D341Med (cell line): ENCODE measurements around the gene RIPOR1.
A peak's percentile ranks its signal among the peaks of the same experiment; 100 is the strongest.

Experiments
- DNase-seq: peaks from one replicate; pipeline ENCODE4 v3.0.0; 2012; ENCODE audit warnings: low spot score

RIPOR1 gene

DNA sequence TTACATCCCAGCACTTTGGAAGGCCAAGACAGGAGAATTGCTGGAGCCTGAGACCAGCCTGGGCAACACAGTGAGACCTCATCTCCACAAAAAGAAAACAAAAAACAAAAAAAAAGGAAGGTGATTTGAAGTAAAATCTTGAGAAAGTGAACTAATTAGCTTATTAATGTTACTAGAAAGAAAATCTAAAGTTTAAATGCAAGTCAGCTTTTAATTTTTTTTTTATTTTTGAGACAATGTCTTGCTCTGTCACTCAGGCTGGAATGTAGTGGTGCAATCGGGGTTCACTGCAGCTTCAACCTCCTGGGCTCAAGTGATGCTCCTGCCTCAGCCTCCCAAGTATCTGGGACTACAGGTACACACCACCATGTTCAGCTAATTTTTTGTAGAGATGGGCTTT lies 30.2 kb downstream of the RIPOR1 start:
- no peak for DNase-seq

DNA sequence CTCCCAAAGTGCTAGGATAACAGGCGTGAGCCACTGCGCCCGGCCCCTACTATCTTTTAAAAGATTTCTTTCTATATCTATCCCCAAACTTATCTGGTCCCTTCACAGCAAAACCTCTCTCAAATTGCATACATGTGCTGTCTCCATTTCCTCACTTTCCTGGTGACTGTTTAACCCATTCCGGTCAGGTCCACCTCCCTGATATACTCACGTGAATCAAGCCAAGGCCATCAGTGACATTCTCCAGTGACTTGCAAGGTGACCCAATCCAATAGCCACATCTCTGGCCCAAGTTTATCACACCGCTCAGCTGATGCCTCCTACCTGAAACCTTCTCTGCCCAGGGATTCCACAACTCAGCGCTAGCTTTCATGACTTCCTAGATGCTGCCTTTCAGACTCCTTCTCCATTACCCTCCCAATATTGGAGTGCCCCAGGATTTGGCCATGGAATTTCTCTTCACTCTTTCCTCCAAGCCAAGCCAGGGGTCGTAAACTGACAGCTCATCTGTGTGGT lies 32.3 kb downstream of the RIPOR1 start:
- no peak for DNase-seq

DNA sequence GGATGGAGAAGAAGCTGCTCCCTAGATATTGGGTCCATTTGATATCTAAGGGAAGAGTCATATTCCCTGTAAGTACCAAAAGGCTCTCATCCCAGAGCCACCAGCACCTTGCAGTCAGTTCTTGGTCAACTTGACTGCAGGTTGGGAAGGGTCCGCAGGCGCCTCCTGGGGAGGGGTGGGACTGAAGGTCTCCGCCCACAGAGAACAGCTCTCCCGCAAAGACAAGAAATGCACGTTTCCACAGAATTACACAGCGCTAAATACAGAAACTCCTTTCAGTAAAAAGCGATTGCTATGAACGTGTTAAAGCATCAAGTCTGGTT lies 32.8 kb downstream of the RIPOR1 start:
- no peak for DNase-seq

DNA sequence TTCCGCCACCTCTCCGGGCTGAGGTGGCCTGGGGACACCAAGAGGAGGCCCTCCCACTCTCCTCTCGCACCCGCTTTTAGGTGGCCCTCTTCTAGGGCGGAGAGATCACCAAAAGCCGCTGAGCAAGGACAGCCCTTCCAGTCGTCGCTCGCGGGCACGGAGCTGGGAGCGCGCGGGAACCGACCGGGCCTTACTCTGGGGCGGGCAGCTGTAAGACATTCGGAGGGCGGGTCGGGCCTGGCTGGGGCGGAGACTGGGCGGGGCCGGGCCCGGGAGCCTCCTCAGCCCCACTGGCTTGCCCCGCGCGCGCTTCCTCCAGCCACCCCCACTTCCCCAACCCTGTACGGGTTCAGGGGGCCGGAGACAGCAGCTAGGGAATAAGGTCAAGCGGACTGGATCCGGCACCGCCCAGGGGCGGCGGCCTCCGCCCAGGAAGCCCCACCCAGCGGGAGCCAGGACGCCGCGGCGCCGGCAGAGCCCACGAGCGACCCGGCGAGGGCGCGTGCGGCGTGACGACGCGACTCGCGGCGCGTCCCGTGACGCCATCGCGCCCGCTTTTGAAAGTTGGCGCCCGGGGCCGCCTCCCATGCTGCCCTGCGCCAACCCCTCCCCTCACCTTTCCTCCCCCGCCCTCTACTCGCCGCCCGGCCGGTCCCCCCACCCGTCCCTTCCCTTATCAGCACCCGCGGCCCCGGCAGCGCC lies 33.3 kb downstream of the RIPOR1 start:
- DNase-seq, result peak; percentile 98

DNA sequence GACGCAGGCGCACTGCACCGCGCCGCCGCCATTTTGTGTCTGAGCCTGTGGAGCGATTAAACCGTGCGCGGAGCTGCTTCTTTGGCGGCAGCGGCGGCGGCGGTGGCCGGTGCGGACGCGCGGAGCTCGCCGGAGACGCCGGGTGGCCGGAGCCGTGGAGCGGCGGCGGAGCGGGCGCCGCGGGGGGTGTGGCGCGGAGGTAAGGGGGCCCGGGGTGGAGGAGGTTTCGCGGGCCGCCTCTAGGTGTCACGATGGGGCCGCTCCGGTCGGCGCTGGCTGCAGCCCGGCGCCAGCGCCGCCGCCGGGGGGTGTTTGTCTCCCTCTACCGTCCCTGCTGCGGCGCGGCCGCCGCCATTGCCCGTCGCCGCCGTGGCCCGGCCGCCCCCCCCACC lies 33.9 kb downstream of the RIPOR1 start, which contains the start of gene CTCF:
Gene CTCF, plus strand, starts transcription at position 1 of the 392 bp plus-strand sequence. CDS start 48,307 bp downstream, outside the sequence.
- peak; percentile 87 for DNase-seq

DNA sequence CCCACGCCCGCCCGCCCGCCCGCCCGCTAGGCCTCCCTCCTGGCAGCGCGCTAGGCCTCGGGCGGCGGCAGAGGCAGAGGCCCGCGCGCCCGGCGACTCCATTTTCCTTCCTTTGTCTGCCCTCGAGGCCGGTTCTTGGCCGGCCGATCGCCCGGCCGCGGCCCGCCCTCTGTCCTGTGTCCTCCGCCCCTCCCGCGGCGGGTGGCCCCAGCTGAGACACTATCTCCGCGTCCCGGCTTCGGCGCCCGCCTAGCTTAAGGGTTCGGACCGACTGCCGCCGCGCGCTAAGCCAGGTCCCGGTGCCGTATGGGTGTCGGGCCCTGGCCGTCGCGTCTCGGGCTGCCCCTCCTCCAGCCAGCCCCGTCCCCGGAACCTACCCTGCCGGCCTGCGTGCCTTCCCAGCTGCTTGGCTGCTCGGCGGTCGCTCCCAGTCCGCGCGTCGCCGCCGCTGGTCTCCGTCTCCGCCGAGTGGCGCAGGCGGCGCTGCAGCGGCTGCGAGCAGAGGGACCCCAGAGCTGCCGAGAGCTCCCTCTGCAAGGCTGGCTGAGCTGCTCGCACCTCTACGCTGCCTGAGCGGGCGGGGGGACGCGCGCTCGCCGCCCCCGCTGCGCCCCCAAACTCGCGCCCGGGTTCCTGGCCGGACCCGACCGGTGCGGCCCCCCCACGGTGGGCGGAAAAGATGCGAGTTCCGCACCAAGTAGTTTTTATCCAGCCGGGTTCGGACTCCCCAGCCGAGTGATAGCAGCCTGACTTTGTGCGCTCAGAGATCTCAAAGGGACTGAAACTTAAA lies 34.5 kb downstream of the RIPOR1 start:
- DNase-seq, result peak; percentile 74

DNA sequence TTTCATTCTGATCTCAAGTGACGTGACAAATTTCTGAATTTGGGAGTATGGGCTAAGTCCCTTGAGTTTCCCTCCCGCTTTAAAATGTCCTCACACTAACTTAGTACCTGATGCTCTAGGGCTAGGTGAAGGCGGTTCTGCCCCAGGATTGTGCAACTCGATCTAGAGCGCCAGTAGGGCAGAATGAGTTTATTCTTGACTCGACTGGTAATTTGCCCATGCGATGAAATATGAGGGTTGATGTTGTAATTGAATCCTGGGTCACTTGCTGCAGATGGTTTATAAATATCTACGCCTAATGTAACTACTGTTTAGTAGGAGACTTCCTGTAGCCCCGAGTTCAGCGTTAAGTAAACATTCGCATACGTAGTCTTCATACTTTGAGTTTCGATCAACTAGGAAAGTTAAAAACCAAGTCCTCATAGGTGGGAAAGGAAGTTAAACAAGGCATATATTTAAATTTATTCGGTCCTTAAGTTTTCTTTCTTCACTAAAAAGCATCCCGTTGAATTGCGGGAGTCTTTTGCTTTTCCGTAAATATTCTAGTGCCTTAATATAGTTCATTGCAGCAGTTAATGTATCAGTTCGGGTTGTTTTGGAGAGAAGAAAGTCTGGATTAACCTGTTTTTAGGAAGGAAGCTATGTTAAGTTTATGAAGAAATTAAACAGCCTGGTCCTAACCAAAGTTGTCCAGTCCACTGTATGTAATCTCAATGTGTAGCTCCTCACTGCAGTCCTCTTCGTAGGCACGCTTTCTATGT lies 35.3 kb downstream of the RIPOR1 start:
- no peak for DNase-seq

DNA sequence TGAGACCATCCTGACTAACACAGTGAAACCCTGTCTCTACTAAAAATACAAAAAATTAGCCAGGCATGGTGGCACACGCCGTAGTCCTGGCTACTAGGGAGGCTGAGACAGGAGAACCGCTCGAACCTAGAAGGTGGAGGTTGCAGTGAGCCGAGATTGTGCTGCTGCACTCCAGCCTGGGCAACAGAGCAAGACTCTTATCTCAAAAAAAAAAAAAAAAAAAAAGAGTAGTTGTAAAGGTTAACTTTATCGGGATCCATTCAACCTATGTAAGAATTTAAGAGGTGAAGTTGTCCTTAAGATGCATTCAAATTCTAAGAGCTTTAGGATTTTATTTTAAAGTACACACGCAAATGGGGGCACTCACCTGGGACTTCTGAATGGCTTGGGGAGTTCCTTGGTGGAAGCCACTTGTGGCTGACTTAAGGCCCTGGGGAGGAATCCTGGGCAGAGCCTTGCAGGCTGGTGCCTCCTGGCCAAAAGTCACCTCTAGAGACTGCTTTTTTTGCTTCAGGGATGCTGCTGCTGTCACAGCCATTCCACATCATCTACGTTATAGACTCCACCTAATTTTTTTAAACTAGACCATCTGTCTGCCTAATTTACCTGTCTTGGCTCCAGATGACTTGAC lies 37.0 kb downstream of the RIPOR1 start:
- no peak for DNase-seq

DNA sequence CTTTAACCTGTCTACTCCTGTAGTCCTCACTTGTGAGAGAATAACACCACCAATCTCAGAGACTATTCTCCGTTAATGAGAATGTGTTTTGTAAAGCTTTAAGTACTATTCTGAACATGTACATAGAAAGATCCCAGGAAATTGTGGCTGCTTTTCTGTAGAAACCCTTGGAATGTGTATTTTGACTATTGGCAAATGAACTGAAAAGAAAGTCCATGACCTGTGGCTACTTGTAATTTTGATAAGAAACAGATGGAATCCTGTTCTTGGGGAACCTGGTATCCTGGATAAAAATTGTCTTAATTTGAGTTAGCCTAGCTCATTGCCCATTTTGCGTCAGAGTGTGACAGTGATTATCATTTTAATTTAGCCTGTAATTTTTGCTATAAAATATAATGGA lies 42.8 kb downstream of the RIPOR1 start:
- DNase-seq, result no peak

DNA sequence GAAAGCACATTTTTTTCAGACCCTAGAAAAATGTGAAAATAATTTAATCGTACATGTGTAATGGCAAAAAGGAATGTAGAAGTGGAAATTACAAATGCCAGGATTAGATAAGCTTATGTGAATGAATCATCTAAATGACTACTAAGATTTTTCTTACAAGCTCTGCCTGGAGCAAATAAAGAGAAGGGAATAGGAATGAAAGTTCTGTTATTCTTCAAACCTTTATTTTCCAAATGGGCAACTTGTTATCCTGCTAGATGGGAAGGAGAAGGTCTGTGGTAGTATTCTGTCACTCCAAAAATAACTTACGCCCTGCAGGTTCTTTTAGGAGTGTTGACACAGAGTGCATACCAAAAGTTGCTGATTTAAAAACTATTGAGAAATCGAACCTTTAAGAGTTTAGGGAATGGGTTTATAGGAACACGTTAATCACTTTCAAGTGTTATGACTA lies 43.4 kb downstream of the RIPOR1 start:
- DNase-seq, result no peak

DNA sequence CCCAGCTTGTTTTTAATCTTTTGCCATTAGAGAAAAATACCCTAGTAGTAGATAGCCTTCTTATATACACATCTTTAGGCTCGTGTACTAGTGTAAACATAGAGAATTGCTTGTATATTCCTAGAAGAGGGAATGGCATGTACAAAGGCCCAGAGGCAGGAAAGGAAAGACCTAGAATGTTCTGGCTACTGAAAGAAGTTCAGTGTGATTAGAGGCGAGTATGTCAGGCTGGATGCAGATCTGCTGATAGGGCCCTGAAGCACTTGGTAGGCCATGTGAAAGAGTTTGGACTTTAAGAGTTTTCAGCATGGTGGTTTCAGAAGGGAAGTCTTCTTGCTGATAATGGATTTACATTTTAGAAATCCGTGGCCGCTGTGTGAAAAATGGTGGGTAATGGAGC lies 51.1 kb downstream of the RIPOR1 start:
- DNase-seq, result no peak

DNA sequence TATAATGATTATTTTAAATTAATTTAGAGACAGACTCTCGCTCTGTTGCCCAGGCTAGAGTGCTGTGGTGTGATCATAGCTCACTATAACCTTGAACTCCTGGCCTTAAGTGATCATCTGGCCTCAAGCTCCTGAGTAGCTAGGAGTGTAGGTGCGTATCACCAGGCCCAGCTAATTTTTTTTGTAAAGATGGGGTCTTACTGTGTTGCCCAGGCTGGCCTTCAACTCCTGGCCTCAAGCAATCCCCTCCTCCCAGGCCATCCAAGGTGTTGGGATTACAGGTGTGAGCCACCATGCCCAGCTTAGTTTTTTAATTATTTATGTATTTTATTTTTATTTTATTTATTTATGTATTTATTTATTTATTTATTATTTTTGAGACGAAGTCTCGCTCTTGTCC lies 51.6 kb downstream of the RIPOR1 start:
- DNase-seq, result no peak

DNA sequence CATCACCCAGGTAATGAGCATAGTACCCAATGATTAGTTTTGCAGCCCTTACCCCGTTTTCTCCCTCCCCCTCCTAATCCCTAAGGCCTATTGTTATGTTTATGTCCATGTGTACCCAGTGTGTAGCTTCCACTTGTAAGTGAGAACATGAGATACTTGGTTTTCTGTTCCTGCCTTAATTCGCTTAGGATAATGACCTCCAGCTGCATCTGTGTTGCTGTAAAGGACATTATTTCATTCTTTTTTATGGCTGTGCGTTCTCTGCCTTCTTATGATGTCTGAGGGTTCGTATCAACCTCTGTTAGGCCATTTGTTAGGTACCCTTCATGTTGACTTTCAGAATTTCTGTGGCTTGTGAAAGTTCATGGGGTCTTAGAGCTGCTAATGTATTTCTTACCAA lies 64.7 kb downstream of the RIPOR1 start:
- no peak for DNase-seq

DNA sequence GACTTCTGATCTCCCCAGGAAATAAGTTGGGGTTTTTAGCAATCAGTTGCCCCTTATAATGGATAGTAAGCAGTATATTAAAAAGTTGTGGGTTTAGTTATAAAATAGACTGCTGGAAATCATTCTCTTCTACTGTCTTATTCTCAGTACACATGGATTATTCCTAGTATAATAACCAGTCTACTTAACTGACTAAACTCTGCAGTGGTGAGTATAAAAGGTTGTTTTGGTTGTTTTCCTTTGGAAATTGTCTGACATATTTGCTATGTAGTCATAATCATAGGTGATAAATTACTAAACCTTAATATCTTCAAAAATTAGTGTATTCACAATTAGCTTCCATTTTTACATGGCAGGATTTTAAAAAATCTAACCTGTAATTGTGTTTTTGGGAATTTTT lies 65.1 kb downstream of the RIPOR1 start:
- DNase-seq, result no peak

DNA sequence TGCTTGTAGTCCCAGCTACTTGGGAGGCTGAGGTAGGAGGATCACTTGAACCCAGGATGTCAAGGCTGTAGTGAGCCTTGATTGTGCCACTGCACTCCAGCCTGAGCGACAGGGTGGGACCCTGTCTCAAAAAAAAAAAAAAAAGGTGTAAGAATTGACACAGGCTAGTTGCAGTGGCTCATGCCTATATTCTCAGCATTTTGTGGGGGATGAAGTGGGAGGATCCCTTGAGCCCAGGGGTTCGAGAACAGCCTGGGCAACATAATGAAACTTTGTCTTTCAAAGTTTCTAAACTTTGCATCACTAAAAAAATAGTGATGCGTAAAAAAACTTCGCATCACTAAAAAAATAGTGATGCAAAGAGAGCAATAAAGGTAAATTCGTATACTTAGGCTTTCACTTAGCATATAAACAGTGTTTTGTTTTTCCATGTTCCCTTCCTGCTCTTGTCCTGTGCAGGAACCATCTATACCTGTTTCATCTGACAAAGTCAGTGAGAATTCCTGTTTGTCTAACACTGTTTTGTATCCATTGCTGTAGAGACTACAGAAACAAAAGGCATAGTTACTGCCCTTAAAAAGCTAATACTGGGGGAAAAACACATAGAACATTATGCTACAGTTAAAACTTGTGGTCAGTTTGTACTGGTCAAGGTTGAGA lies 65.8 kb downstream of the RIPOR1 start:
- DNase-seq, result no peak

DNA sequence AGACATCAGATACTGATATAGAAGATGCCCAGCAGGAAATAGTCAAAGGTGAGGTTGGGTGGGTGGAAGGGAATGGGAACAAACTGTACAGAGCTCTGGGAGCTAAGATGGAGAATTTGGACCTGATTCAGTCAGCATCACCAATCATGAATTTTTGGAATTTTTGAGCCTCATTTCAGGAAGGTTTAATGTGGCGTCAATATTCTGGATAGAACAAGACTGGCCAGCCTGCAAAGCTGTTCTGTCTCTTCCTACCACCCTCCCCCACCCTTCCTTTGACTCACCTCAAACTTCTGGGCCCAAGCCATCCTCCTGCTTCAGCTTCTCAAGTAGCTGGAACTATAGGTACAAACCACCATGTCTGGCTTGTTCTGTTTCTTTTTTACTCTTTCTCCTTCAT lies 66.3 kb downstream of the RIPOR1 start:
- no peak for DNase-seq
